HEK293T (cell line): ENCODE data around the gene CORO1C.

Source experiments
- ARNT ChIP-seq: fragments of 450-650 bp; IDR thresholded peaks from 2 replicates; pipeline ENCODE4 v1.6.1; 2017; ENCODE audit warnings: mild to moderate bottlenecking
- SUZ12 ChIP-seq: fragments of 450-650 bp; IDR thresholded peaks from 2 replicates; pipeline ENCODE4 v1.6.1; 2016; ENCODE audit warnings: mild to moderate bottlenecking

GRCh38 chr12:108635997-108636808 is 95.1 kb downstream of the CORO1C start:
- TF ChIP-seq ARNT, result no peak
- TF ChIP-seq SUZ12, result no peak
